Nephron (organoid): ENCODE data around the gene ZNF358.

ENCODE experiments used
- H3K27ac Mint-ChIP-seq, 3 experiments: 2 replicates each; pipeline ENCODE4 v1.8.0; 2020; ENCODE audit warnings: mixed read lengths in 3 of 3, mild to moderate bottlenecking in 2 of 3, moderate library complexity in 1 of 3
- H3K27me3 Mint-ChIP-seq: 2 replicates; pipeline ENCODE4 v1.8.0; 2021; ENCODE audit warnings: low read depth, mild to moderate bottlenecking, moderate library complexity, mixed read lengths
- H3K36me3 Mint-ChIP-seq: 2 replicates; pipeline ENCODE4 v1.8.0; 2020; ENCODE audit warnings: low read depth, mixed read lengths
- H3K4me1 Mint-ChIP-seq: 2 replicates; pipeline ENCODE4 v1.8.0; 2020; ENCODE audit warnings: mixed read lengths
- H3K4me3 Mint-ChIP-seq, 3 experiments: 2 replicates each; pipeline ENCODE4 v1.8.0; 2020; ENCODE audit warnings: mild to moderate bottlenecking in 3 of 3, mixed read lengths in 3 of 3, moderate library complexity in 2 of 3
- H3K9me3 Mint-ChIP-seq: 2 replicates; pipeline ENCODE4 v1.8.0; 2020; ENCODE audit warnings: mixed read lengths
- CTCF ChIP-seq, 3 experiments: fragments of 200-600 bp; sonication (generic); IDR thresholded peaks; one replicate each; pipeline ENCODE4 v1.5.0; 2021; ENCODE audit warnings: antibody characterized with exemption in 3 of 3; ENCODE audit not compliant: unreplicated experiment in 3 of 3

The ZNF358 gene

DNA sequence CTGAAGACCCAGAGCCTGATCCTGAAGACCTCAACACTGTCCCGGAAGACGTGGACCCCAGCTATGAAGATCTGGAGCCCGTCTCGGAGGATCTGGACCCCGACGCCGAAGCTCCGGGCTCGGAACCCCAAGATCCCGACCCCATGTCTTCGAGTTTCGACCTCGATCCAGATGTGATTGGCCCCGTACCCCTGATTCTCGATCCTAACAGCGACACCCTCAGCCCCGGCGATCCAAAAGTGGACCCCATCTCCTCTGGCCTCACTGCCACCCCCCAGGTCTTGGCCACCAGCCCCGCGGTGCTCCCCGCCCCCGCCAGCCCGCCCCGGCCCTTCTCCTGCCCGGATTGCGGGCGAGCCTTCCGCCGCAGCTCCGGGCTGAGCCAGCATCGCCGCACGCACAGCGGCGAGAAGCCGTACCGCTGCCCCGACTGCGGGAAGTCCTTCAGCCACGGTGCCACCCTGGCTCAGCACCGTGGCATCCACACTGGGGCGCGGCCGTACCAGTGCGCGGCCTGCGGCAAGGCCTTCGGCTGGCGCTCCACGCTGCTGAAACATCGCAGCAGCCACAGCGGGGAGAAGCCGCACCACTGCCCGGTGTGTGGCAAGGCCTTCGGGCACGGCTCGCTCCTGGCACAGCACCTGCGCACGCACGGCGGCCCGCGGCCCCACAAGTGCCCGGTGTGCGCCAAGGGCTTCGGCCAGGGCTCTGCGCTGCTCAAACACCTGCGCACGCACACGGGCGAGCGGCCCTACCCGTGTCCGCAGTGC is 3.6 kb downstream of the ZNF358 start:
- H3K36me3 Mint-ChIP-seq, result peaks cover 19% of the 10 kb centered on the region

GRCh38 chr19:7520131-7521051 is 4.5 kb downstream of the ZNF358 start:
- peaks cover 19% of the 10 kb centered on the region for H3K36me3 Mint-ChIP-seq
- H3K4me3 Mint-ChIP-seq, result no peak overlapping the region
- H3K9me3 Mint-ChIP-seq, result no peaks in the 10 kb centered on the region
- peaks cover 23% of the 10 kb centered on the region for H3K4me1 Mint-ChIP-seq
- H3K27ac Mint-ChIP-seq, result no peak overlapping the region
- TF ChIP-seq CTCF (IDR thresholded peaks at IDR 0.05; ENCODE audit: unreplicated experiment in 3 of 3), result no peak
- H3K27me3 Mint-ChIP-seq, result peaks cover 4% of the 10 kb centered on the region

More for the DNA sequence above, 3.6 kb downstream of the ZNF358 start:
- no peaks in the 10 kb centered on the region for H3K9me3 Mint-ChIP-seq
- H3K27me3 Mint-ChIP-seq, result peaks cover 5% of the 10 kb centered on the region
- H3K4me3 Mint-ChIP-seq, result peak overlapping the region; percentile 69 to 77 (median 75)
- H3K4me1 Mint-ChIP-seq, result peaks cover 31% of the 10 kb centered on the region
- TF ChIP-seq CTCF (IDR thresholded peaks at IDR 0.05; ENCODE audit: unreplicated experiment in 3 of 3), result no peak
- H3K27ac Mint-ChIP-seq, result peak overlapping the region; percentile 23 to 61 (median 46)

- peaks cover 19% of the 10 kb centered on the region for H3K4me1 Mint-ChIP-seq
- peak overlapping the region; percentile 83 to 90 (median 85) for H3K27ac Mint-ChIP-seq
- H3K9me3 Mint-ChIP-seq, result no peaks in the 10 kb centered on the region
- peak overlapping the region; percentile 79 to 88 (median 85) for H3K4me3 Mint-ChIP-seq
- no peaks in the 10 kb centered on the region for H3K27me3 Mint-ChIP-seq
- H3K36me3 Mint-ChIP-seq, result peaks cover 19% of the 10 kb centered on the region
- no peak for TF ChIP-seq CTCF (IDR thresholded peaks at IDR 0.05; ENCODE audit: unreplicated experiment in 3 of 3)
Observed at GRCh38 chr19:7521551-7522071, 5.7 kb downstream of the ZNF358 start.

DNA sequence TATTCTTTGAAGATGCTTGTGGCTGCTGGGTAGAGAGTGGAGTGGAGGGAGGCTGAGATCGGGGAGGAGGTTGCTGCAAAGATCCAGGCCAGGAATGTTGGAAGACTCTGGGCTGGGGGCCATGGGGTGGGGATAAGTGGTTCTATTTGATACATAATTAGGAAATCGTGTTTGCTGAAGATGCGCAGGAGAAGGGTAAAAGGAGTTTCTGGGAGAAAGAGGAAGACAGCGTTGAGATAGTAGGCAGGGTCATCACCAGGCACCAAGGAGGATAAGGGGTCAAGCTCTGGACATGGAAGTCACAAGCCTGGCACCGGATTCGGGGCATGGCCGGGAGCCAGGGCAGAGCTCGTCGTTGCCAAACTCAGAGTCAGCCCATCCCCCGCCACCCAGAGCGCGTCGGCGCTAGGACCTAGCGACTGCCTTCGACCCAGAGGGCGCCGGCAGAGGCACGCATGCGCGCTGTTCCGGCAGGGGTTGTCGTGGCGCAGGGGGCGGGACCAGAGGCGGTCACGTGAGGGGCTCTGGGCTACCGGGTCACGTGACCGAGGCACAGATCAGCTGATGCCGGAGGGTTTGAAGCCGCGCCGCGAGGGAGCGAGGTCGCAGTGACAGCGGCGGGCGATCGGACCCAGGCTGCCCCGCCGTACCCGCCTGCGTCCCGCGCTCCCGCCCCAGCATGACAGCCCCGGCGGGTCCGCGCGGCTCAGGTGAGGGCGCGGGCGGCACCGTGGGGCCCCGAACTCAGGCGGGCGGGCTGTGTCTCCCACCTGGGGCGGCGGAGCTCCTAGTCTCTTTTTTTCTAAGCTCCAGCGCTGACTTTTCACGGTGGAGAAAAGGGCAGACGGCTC is 6.4 kb downstream of the ZNF358 start, which contains the start of gene MCOLN1:
Gene MCOLN1 (plus strand): TSS at position 553 of the 851 bp plus-strand sequence. CDS start 127 bp downstream, at position 680.
- Mint-ChIP-seq H3K27me3 (no peaks in the 10 kb centered on the region), H3K36me3 (peaks cover 19% of the 10 kb centered on the region), H3K4me1 (peaks cover 12% of the 10 kb centered on the region), H3K27ac (peak within 1 kb of the TSS; percentile 83 to 90 (median 85)), H3K4me3 (peak within 1 kb of the TSS; percentile 82 to 88 (median 85)), H3K9me3 (no peaks in the 10 kb centered on the region)
- TF ChIP-seq CTCF (IDR thresholded peaks at IDR 0.05; ENCODE audit: unreplicated experiment in 3 of 3), result no peak

GRCh38 chr19:7522923-7523667 is 7.2 kb downstream of the ZNF358 start:
- TF ChIP-seq CTCF (IDR thresholded peaks at IDR 0.05; ENCODE audit: unreplicated experiment in 3 of 3), result no peak
- peak overlapping the region; percentile 76 to 82 (median 80) for H3K4me3 Mint-ChIP-seq
- H3K27me3 Mint-ChIP-seq, result no peaks in the 10 kb centered on the region
- no peak overlapping the region for H3K27ac Mint-ChIP-seq
- no peaks in the 10 kb centered on the region for H3K9me3 Mint-ChIP-seq
- H3K4me1 Mint-ChIP-seq, result peaks cover 7% of the 10 kb centered on the region
- peaks cover 17% of the 10 kb centered on the region for H3K36me3 Mint-ChIP-seq
